GM12891 (cell line): ENCODE measurements around the gene GAMT.

ENCODE experiments used
- DNase-seq: peaks from one replicate; pipeline ENCODE4 v3.0.0; 2011; ENCODE audit warnings: low spot score; ENCODE audit not compliant: insufficient read length
- FAIRE-seq: peaks from 2 replicates; lab custom pipeline; 2011; peaks lifted over from hg19 to GRCh38; lab: Jason Lieb, UNC
- PAX5 ChIP-seq: IDR thresholded peaks from 2 replicates; pipeline ENCODE4 v1.6.1; 2011; ENCODE audit warnings: low read length, moderate library complexity, mild to moderate bottlenecking; ENCODE audit not compliant: insufficient read depth, severe bottlenecking
- POLR2A ChIP-seq: IDR thresholded peaks from 2 replicates; pipeline ENCODE4 v1.6.1; 2011; ENCODE audit warnings: low read depth, low read length, control low read depth
- POLR2AphosphoS5 ChIP-seq: IDR thresholded peaks from 2 replicates; pipeline ENCODE4 v1.6.1; 2011; ENCODE audit warnings: low read depth, low read length, control low read depth
- POU2F2 ChIP-seq: IDR thresholded peaks from 2 replicates; pipeline ENCODE4 v1.6.1; 2011; ENCODE audit warnings: low read depth, mild to moderate bottlenecking, control low read depth, low read length, moderate library complexity
- SPI1 ChIP-seq: IDR thresholded peaks from 2 replicates; pipeline ENCODE4 v1.6.1; 2011; ENCODE audit warnings: low read depth, low read length, control low read depth
- TAF1 ChIP-seq: IDR thresholded peaks from 2 replicates; pipeline ENCODE4 v1.6.1; 2011; ENCODE audit warnings: low read depth, low read length, control low read depth

GAMT gene

GRCh38 chr19:1400281-1401137 lies 833 bp downstream of the GAMT start:
- DNase-seq (no peak), FAIRE-seq (no peak)
- TF ChIP-seq TAF1 (no peak), PAX5 (no peak), SPI1 (no peak), POLR2A (no peak), POLR2AphosphoS5 (no peak), POU2F2 (no peak)

- no peak for DNase-seq
- no peak for FAIRE-seq
- TF ChIP-seq PAX5: no peak
- no peak for TF ChIP-seq SPI1
These were observed 1.6 kb downstream of the GAMT start for GRCh38 chr19:1399745-1400144.

- FAIRE-seq (no peak), DNase-seq (no peak)
- TF ChIP-seq TAF1 (no peak), POU2F2 (no peak)
These were observed 2.3 kb downstream of the GAMT start for GRCh38 chr19:1399079-1399478.

DNA sequence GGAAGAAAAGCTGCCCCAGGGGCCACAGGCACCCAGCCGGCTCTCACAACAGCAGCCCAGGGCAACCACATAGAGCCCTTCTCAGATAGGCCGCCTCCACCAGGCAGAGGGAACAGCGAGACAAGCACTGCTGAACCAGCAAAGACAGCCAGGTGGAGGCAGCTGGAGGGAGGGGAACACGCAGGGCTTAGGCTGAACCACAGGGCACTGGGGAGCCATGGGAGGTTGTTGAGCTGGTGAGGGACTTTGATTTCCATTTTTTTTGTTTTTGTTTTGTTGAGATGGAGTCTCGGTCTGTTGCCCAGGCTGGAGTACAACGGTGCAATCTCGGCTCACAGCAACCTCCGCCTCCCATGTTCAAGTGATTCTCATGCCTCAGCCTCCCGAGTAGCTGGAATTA lies 3.5 kb downstream of the GAMT start:
- DNase-seq: no peak
- FAIRE-seq: no peak
- TF ChIP-seq PAX5 (no peak), POLR2A (no peak), TAF1 (no peak), POU2F2 (no peak), POLR2AphosphoS5 (no peak), SPI1 (no peak)

DNA sequence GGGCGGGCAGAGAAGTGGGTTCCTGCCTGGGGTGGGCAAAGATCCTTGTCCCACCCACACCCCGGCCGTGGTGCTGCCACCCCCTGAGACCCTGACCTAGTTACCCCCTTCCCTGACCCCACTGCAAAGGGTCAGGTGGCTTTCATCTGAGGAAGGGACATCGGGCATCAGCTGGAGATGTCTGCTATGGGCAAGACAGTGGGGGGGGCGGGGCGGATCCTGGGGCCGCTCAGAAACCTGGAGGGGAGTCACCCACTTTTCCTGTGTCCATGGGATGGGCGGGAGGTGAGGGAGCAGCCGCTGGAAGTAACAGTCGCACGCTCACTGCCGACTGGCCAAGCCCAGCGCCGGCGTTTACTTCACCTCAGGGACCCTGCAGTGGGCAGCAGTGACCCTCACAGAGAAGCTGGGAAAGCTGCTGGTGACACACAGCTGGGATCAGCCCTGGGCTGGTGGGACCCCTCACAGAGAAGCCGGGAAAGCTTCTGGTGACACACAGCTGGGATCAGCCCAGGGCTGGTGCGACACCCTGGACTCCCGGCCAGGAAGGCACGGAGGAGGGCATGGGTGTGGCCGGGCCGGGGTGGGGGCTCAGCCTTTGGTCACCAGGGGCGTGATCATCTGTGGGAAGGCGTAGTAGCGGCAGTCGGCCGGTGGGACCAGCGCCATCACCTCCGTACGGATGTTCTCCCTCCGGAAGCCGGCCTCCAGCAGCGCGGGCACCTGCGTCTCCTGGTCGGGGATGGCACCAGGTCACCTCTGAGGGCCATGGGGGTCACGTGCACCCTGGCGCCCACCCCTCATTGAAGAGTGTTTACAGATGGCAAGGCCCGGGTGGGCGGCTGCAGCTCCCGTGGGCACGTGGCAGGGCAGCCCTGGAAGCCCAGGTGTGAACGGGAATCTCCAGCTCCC lies 4.3 kb downstream of the GAMT start:
- FAIRE-seq (no peak), DNase-seq (no peak)
- TF ChIP-seq SPI1 (no peak), TAF1 (no peak), PAX5 (no peak), POLR2AphosphoS5 (no peak)

DNA sequence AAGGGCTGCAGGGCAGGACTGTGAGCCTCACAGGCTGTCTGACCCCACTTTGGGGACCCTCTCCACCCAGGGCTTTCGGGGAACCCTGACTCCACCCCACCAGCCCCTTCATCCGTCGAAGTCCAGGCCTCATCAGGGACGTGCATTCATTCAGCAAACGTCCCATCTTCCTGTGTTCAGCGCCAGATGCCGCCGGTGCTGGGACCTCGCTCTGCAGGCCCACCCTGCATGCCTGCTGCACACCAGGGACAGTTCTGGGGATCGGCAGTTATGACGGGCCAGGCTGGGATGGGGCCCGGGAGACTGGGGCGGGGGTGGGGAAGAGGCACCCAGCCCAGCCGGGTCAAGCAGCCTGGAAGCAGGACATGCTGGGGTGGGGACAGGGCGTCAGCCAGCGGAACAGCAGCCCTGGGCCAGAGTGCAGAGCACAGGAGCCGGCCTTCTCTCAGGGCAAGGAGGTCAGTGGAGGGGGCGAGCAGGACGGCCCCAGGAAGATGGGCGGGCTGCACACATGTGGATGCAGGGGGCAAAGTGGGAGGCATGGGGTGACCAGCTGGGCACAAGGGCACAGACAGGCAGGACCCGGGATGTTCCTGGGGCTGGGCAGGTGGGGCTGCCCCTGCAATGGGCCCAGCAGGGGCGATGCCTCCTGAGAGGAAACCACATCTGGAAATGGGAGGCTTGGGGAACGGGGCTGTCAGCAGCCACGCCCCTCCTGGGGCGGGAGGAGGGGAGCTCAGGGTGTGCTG lies 5.1 kb downstream of the GAMT start:
- FAIRE-seq (no peak), DNase-seq (peak; percentile 49)
- TF ChIP-seq SPI1: no peak
- TF ChIP-seq POLR2AphosphoS5: 0 out of 2 replicates have a peak, but pooled peaks have one; percentile 27
- TF ChIP-seq POU2F2: no peak

DNA sequence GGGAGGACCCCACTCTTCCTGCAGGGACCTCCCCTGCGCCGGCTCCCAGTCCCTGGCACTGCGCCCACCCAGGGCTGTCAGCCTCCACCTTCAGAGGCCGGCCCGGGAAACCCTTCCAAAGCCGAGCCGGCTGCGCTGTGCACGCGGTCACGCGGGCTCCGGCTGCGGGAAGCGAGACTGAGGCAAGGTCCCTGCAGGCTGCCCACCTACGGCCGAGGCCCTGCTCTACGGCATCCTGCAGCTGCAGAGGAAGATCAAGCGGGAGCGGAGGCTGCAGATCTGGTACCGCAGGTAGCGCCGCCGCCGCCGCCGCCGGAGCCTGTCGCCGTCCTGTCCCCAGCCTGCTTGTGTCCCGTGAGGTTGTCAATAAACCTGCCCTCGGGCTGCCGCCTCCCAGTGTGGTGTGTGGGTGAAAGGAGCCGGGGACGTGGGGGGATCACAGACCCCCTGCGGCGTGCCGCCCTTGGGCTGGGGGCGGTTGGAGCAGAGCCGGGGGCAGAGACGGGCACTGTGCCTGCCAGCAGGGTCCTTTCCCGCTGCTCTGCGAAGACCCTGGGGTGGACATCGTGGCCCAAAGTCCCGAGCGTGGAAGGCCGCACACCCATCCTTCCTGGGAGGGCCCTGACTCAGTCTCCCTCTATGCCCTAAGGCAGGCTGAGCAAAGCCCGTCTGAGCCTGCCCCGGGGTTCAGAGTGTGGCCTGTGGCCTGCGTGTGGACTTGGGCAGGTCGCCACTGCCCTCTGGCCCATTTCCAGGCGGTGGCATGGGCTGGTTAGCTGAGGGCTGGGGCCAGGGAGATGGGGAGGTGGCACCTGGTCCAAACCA lies 5.9 kb downstream of the GAMT start:
- DNase-seq: no peak
- FAIRE-seq: no peak
- no peak for TF ChIP-seq SPI1
- no peak for TF ChIP-seq POLR2AphosphoS5
- TF ChIP-seq PAX5: no peak
- no peak for TF ChIP-seq TAF1
- TF ChIP-seq POU2F2: no peak
- no peak for TF ChIP-seq POLR2A

GRCh38 chr19:1394252-1395193 lies 6.8 kb downstream of the GAMT start:
- FAIRE-seq (no peak), DNase-seq (no peak)
- TF ChIP-seq POLR2A: no peak
- no peak for TF ChIP-seq TAF1
- TF ChIP-seq POU2F2: no peak
- no peak for TF ChIP-seq SPI1
- TF ChIP-seq PAX5: no peak
- no peak for TF ChIP-seq POLR2AphosphoS5
